Thyroid gland (tissue), 4 donors: ENCODE data around the gene DENND2D.

ENCODE experiments used
- POLR2A ChIP-seq, 2 donors: fragments of 450-650 bp; IDR thresholded peaks; one replicate each; pipeline ENCODE4 v1.6.1; 2017; ENCODE audit warnings: antibody characterized with exemption in 2 of 2, mild to moderate bottlenecking in 2 of 2, moderate library complexity in 1 of 2
- TF ChIP-seq, protein P1 (sequence below), 6 experiments: fragments of 200-600 bp in 3 of 6; fragments of 450-650 bp in 3 of 6; sonication (generic) in 3 of 6; IDR thresholded peaks; one replicate each; pipeline ENCODE4 v1.5.1; 2016 to 2019; ENCODE audit warnings: antibody characterized with exemption in 6 of 6, mild to moderate bottlenecking in 2 of 6, inconsistent platforms in 1 of 6, moderate library complexity in 1 of 6

DNA sequence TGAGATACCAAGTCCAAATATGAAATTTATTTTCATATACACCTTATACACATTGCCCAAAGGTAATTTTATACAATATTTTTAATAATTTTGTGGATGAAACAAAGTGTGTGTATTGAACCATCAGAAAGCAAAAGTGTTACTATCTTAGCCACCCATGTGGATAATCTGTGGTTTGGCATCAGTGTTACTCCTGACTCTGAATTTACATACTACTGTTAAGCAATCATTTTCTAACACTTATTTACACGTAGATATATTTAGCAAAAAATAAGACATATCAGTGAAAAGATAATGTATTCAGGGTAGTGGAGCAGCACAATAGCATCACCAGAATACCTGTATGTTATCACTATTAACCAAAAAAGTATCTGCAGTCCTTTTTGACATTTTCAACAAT lies 23.8 kb downstream of the DENND2D start:
- TF ChIP-seq POLR2A (IDR thresholded peaks at IDR 0.05), result no peak
- TF ChIP-seq, protein P1, sequence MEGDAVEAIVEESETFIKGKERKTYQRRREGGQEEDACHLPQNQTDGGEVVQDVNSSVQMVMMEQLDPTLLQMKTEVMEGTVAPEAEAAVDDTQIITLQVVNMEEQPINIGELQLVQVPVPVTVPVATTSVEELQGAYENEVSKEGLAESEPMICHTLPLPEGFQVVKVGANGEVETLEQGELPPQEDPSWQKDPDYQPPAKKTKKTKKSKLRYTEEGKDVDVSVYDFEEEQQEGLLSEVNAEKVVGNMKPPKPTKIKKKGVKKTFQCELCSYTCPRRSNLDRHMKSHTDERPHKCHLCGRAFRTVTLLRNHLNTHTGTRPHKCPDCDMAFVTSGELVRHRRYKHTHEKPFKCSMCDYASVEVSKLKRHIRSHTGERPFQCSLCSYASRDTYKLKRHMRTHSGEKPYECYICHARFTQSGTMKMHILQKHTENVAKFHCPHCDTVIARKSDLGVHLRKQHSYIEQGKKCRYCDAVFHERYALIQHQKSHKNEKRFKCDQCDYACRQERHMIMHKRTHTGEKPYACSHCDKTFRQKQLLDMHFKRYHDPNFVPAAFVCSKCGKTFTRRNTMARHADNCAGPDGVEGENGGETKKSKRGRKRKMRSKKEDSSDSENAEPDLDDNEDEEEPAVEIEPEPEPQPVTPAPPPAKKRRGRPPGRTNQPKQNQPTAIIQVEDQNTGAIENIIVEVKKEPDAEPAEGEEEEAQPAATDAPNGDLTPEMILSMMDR (IDR thresholded peaks at IDR 0.05), result no peak
